Mucosa of stomach (tissue), 1 donor: ENCODE measurements around the gene TRIM47.

Experiments
- H3K27me3 ChIP-seq: one replicate; pipeline ENCODE4 v1.7.0; 2013; ENCODE audit warnings: mild to moderate bottlenecking, low read length; ENCODE audit not compliant: control insufficient read depth, insufficient read depth
- H3K36me3 ChIP-seq: one replicate; pipeline ENCODE4 v1.7.0; 2013; ENCODE audit warnings: low read length; ENCODE audit not compliant: control insufficient read depth, insufficient read depth
- H3K4me1 ChIP-seq: one replicate; pipeline ENCODE4 v1.7.0; 2013; ENCODE audit warnings: mild to moderate bottlenecking, low read length; ENCODE audit not compliant: control insufficient read depth, insufficient read depth
- H3K4me3 ChIP-seq: one replicate; pipeline ENCODE4 v1.7.0; 2013; ENCODE audit warnings: low read length
- H3K9ac ChIP-seq: one replicate; pipeline ENCODE4 v1.7.0; 2013; ENCODE audit warnings: mild to moderate bottlenecking, low read length, moderate library complexity
- H3K9me3 ChIP-seq: one replicate; pipeline ENCODE4 v1.7.0; 2013; ENCODE audit warnings: mild to moderate bottlenecking, low read length, moderate library complexity; ENCODE audit not compliant: control insufficient read depth
- donor health status: Pancreatic carcinoma.

The TRIM47 gene

DNA sequence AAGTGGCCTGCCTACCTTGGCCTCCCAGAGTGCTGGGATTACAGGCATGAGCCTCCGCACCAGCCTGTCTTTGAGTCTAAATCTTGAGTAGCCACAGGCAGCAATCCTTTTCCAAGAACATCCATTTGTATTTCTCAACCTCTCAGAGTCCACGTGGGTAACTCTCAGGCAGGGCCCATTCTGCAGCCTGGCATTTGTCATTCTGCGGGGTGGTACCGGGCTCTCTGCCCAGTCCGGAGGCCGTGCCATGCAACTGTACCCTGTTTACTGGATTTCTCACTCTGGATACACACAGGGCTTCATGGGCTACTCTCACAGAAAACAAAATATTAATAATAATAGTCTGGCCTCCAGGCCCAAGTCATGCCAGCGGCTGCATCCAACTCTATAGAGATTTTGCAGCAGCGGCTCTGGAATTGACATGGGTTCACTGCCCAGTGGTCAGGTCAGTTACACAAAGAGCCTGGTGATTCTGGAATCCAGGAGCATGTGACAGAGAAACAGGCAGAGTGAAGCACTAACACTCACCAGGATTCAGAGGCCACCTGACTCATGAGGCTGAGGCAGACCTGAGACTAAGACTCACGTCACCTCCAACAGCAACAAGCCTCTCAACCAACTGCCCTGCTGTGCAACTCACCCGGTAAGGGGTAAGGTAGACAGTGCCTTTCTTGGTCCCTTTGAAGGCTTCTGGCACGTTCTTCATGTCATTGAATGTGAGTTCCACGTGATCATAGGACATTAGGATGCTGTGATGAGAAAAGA, 27.3 kb downstream of the TRIM47 start:
- Histone ChIP-seq H3K9ac (no peak overlapping the region), H3K36me3 (peaks cover 39% of the 10 kb centered on the region), H3K4me3 (no peak overlapping the region), H3K4me1 (peaks cover 40% of the 10 kb centered on the region), H3K9me3 (no peaks in the 10 kb centered on the region), H3K27me3 (no peaks in the 10 kb centered on the region)

DNA sequence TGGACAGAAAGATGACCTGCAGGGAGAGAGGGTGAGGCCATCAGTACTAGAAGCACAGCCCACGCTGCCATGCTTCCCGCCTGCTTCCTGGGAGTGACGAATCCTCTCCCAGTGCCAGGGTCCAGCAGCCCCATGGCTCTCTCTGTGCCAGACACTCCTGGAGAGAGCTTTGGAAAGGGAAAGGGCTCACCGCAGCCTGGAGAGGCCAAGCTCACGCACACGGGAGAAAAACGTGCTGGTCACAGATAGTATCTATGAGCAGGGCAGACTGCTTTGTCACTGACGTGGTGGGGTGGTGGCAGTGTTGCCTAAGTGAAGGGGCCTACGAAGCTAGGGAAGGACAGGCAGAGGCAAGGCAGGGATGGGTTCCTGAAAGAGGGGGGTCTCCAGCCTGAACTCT, 28.7 kb downstream of the TRIM47 start:
- Histone ChIP-seq H3K9ac (no peak overlapping the region), H3K9me3 (no peaks in the 10 kb centered on the region), H3K36me3 (peaks cover 39% of the 10 kb centered on the region), H3K4me3 (no peak overlapping the region), H3K27me3 (no peaks in the 10 kb centered on the region), H3K4me1 (peaks cover 53% of the 10 kb centered on the region)

DNA sequence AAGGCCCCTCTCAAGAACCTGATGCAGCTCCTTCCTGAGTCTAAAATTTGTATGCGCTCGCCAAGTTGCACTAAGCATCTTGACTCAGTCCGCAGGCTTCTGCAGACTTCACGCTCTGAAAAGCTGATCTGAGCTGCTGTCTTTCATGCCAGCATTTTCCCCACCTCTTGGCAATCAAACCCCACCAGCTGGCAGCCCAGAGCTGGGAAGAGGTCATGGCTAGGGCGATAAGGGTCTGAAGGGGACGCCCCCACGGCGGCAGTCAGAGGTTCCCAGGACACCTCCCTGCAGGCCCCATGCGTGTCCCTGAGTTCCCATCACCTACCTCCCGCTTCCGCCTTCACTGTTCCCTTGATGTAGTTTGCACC, 29.1 kb downstream of the TRIM47 start:
- Histone ChIP-seq H3K27me3 (no peaks in the 10 kb centered on the region), H3K36me3 (peaks cover 39% of the 10 kb centered on the region), H3K9me3 (no peaks in the 10 kb centered on the region), H3K4me1 (peaks cover 54% of the 10 kb centered on the region), H3K9ac (peak overlapping the region; percentile 0), H3K4me3 (no peak overlapping the region)

DNA sequence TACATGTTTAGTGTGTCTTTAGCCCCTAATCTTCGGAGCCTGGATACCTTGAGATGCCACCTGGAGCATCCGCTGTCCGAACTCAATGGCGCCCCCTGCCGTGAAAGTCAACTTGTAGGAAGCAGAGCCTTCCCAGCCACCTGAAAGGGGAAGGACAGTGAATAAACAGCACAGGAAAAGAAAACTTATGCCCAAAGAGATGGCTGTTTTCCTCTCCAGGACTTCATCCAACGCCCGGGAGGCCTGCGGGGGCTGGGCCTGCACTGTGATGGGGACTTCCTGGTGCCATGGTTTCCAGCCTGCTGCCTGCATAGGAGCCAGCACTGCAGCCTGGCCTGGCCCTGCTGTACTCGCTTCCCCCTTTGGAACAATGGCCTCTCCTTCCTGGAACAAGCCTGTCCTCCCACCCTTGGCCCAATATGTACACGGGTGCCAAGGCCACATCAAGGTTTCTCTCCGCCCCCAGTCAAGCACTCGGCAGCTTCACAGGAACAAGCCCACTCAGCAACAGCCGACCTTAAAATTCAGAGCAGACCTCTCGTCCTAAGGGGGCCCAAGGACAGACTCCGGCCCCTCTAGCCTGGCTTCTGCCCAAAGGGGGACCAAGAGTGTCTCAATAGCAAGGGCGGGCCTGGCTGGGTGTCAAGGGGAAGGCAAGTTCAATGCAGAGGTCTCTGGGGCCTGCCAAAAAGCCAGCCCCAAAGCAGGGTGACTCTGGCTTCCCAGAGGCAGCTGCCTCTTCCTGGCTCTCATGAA, 29.7 kb downstream of the TRIM47 start:
- Histone ChIP-seq H3K9ac (peak overlapping the region; percentile 0), H3K27me3 (no peaks in the 10 kb centered on the region), H3K36me3 (peaks cover 39% of the 10 kb centered on the region), H3K4me3 (no peak overlapping the region), H3K4me1 (peaks cover 54% of the 10 kb centered on the region), H3K9me3 (no peaks in the 10 kb centered on the region)

DNA sequence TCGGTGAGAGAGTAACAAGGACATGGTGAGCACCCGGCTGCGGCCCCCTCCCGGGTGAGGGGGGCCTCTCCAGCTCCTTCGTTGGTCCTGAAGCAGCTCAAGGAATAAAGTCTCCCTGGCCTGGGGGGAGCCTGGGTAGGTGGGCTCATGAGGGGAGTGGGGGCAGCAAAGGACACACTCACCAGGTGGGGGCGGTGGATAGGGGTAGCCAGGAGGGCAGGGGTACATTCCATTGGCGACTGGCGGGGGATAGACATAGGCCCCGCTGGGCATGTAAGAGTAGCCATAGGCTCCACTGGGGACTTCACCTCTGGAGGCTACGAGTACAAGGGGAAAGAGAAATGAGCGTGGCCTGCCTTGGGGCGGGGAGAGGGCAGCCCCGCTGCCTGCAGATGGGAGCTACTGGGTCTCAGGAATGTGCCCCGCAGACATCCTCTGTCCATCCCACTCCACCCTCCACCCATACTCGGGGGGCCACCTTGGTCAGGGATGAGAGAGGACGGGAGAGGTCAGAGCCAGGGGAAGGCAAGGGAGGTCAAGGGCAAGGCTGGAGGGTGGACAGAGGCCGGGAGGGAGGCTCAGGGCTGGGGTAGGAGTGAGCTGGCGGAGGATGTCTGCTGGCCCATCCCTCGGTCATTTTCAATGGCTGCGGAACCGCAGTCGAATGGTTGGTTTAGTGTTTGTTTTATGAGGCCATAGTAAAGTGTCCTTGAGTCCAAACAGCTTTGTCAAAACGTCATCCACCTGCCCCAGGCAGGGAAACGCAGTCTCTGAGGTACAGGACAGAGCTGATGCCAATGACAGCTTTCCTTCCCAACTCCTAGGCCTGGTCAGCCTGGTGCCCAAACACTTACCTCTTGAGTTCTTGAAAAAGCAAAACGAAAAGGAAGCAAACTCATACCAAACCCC, 30.5 kb downstream of the TRIM47 start:
- Histone ChIP-seq H3K27me3 (no peaks in the 10 kb centered on the region), H3K4me1 (peaks cover 58% of the 10 kb centered on the region), H3K36me3 (peaks cover 39% of the 10 kb centered on the region), H3K9me3 (no peaks in the 10 kb centered on the region), H3K4me3 (no peak overlapping the region), H3K9ac (peak overlapping the region; percentile 34)

DNA sequence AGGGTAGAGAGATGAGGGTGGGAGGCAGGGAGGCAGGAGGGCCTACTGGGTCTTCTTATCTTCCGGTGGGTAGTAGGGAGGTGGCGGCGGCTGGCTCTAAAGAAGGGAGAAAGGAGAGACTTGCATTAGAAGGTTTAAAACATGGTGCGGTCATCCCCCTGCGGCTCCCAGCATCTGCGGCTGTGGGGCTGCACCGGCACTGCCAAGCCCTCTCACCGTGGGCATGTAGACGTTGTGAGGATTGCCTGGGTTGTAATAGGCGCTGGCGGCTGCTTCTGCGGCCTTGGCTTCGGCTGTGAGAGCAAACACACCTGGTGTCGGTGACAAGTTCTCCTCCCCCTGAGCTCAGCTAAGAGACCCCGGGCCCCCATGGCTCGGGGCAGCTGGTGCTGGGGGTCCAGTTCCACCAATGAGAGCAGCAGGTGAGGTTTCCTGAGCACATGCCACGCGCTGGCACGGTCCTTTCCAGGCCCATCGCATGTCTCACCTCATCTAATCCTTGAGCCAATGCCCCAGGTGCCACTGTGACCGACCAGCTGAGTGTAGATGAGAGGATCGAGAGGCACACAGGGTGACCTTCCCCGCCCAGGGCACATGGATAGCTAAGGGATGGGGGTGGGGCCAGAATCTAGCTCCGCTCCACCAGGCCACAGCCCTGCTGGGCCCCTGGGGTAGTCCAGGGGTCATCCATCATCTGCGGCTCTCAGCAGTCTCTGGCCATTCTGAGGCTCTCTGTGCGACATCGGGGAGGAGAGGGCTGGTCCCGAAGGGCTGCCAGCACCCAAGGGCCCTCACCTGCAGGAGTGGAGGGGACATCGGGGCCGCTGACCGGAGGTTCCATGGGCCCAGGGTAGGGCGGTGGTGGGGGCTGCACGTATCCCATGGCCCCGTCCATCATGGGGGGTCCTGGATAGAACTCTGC, 31.4 kb downstream of the TRIM47 start:
- Histone ChIP-seq H3K9ac (peak overlapping the region; percentile 34), H3K4me3 (no peak overlapping the region), H3K4me1 (peaks cover 58% of the 10 kb centered on the region), H3K36me3 (peaks cover 39% of the 10 kb centered on the region), H3K27me3 (no peaks in the 10 kb centered on the region), H3K9me3 (no peaks in the 10 kb centered on the region)

DNA sequence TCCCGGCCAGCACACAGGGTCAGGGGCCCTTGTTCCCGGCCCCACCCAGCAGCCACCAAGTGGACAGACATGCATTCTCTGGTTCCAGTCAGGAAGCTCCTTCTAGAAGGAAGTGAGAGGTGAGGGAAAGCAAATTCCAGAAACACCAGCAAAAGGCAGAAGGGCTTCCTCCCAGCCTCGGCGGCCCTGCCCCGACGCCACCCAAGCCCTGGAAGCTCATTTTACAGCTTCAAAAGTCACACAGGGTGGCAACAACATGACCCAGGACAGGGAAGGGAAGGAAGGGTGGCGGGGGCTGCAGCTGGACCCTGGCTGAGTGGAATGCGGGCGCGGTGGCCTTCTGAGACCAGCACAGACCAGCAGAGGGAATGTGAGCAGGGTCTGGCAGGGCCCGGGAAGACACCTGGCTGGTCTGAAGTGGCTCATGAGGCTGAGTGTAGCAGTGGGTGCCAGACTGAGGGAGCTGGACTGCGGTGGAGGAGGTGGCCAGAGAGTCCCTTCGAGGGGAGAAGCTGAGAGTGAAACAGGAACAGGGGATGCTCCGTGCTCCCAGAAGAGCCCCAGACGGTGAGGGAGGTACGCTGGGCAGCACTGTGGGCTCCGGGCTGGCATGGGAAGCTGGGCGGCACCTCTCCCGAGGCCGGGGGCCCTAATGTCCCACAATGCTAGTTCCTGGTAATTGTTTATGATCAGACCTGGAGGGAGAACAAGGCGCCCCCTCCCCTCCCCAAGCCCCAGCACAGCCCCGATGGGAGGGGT, 32.3 kb downstream of the TRIM47 start:
- no peak overlapping the region for H3K9ac ChIP-seq
- no peaks in the 10 kb centered on the region for H3K27me3 ChIP-seq
- peaks cover 36% of the 10 kb centered on the region for H3K36me3 ChIP-seq
- H3K9me3 ChIP-seq = no peaks in the 10 kb centered on the region
- H3K4me1 ChIP-seq = peaks cover 58% of the 10 kb centered on the region
- H3K4me3 ChIP-seq = no peak overlapping the region

DNA sequence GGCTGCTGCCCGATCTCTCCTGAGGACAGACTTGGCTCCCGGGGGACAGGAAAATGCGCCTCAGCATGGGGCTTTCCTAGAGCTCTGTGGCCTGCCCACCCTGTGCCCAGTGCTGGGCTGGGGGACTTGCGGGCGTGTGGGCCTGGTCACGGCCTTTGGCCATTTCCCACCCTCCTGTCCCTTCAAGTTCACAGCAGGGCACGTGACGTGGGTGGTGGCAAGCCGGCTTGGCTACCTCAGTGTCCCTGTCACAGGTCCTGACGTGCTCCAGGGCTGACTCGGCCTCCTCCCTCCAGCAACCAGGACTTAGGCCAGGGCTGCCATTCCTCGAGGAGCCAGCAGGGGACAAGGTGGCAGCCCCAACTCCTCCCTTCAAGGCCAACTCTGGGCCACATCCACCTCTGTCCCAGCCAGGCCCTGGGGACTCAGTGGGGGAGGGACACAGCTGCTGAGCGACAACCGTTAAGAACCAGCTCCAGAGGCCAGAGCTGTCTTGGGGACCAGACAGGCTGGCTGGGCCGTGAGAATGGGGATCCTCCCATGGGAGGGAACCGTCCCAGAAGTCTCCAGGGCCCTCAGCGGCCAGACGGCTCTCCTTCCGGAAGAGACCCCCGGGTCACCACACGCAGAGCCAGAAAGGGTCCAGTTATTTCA, 33.2 kb downstream of the TRIM47 start:
- H3K9ac ChIP-seq = peak overlapping the region; percentile 83
- H3K4me3 ChIP-seq = no peak overlapping the region
- peaks cover 58% of the 10 kb centered on the region for H3K4me1 ChIP-seq
- H3K9me3 ChIP-seq = no peaks in the 10 kb centered on the region
- H3K36me3 ChIP-seq = peaks cover 31% of the 10 kb centered on the region
- H3K27me3 ChIP-seq = no peaks in the 10 kb centered on the region

DNA sequence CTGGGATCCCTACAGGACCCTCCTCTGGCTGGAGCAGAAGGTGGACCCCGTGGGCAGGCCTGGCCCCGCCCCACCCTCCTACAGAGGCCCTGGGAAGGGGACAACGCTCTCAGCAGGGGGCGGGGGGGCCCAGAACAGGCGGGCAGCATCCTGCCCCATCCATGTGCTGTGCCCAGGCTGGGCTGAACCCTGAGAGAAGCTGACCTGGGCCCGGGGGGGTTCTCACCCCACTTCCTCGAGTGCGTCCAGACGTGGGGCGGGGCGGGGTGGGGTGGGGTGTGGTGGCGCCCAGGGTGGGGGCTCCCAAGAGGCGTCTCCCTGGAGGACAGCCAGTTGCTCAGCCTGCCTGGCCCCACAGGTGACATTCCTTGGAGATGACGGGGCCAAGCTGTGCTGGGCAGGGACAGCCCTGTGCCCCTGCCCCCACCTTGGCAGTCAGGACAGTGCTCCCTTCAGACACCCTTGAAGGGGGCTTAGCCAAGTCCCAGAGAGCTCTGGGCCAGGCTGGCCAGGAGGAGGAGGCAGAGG, 33.8 kb downstream of the TRIM47 start:
- Histone ChIP-seq H3K9ac (peak overlapping the region; percentile 83), H3K36me3 (peaks cover 27% of the 10 kb centered on the region), H3K9me3 (no peaks in the 10 kb centered on the region), H3K4me3 (peak overlapping the region; percentile 46), H3K27me3 (no peaks in the 10 kb centered on the region), H3K4me1 (peaks cover 58% of the 10 kb centered on the region)
